Peyer's patch (tissue), 4 donors: ENCODE data around the gene FMO3.

Experiments
- CTCF ChIP-seq, 6 experiments: fragments of 450-650 bp in 4 of 6; fragments of 200-600 bp in 2 of 6; sonication (generic) in 1 of 6; IDR thresholded peaks; one replicate each; pipeline ENCODE4 v1.5.1; 2017 to 2019; ENCODE audit warnings: antibody characterized with exemption in 6 of 6, mild to moderate bottlenecking in 3 of 6, moderate library complexity in 1 of 6
- POLR2A ChIP-seq, 2 donors: fragments of 450-650 bp; IDR thresholded peaks; one replicate each; pipeline ENCODE4 v1.5.1; 2017; ENCODE audit warnings: antibody characterized with exemption in 2 of 2, mild to moderate bottlenecking in 2 of 2, moderate library complexity in 2 of 2

DNA sequence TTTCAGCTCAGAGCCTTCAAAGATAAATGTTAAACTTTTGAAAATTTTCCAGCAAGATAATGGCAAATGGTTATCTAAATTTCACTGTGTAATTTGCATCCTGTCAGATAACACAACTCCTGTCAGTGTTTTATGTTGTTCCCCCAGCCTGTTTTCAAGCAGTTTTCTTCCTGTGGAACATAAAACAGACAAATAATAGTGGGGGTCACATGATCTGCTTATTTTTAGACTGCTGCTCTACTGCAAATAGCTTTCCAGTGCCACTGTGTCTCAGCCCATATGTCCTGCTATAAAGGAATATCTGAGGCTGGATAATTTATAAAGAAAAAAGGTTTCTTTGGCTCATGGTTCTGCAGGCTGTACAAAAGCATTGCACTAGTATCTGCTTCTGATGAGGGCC is 32.2 kb downstream of the FMO3 start:
- TF ChIP-seq CTCF (IDR thresholded peaks at IDR 0.05) (no peak), POLR2A (IDR thresholded peaks at IDR 0.05) (no peak)
